Astrocyte of the hippocampus (primary cell): ENCODE data around the gene MRPL46.
A peak's percentile ranks its signal among the peaks of the same experiment; 100 is the strongest.

ENCODE experiments used
- DNase-seq: peaks from one replicate; pipeline ENCODE4 v3.0.0; 2011; ENCODE audit warnings: low read depth, low spot score

The MRPL46 gene

GRCh38 chr15:88467073-88467934 is at the start of gene MRPL46, which contains the start of gene MRPS11:
TSS of gene MRPL46 (minus strand) at chr15:88467388. CDS start at chr15:88467377, 11 bp downstream.
TSS of gene MRPS11 (plus strand) at chr15:88467708. CDS start at chr15:88467718, 10 bp downstream.
- peak; percentile 96 for DNase-seq

- peak; percentile 22 for DNase-seq
Measured at GRCh38 chr15:88513195-88513594, 46.0 kb upstream of the MRPL46 start.

GRCh38 chr15:88512601-88513000 is 45.4 kb upstream of the MRPL46 start:
- DNase-seq = no peak

- DNase-seq = no peak
Measured at GRCh38 chr15:88512078-88512477, 44.9 kb upstream of the MRPL46 start.

GRCh38 chr15:88511161-88511560 is 44.0 kb upstream of the MRPL46 start:
- no peak for DNase-seq

- no peak for DNase-seq
Measured at GRCh38 chr15:88509964-88510363, 42.8 kb upstream of the MRPL46 start.

- no peak for DNase-seq
Measured at GRCh38 chr15:88509321-88509720, 42.1 kb upstream of the MRPL46 start.

- DNase-seq = no peak
Measured at GRCh38 chr15:88506628-88507027, 39.4 kb upstream of the MRPL46 start.

GRCh38 chr15:88505721-88506120 is 38.5 kb upstream of the MRPL46 start:
- DNase-seq = no peak

- DNase-seq = no peak
Measured at GRCh38 chr15:88504445-88504844, 37.3 kb upstream of the MRPL46 start.

- DNase-seq = no peak
Measured at GRCh38 chr15:88498996-88499395, 31.8 kb upstream of the MRPL46 start.

- no peak for DNase-seq
Measured at GRCh38 chr15:88497109-88497765, 30.0 kb upstream of the MRPL46 start.

GRCh38 chr15:88493844-88494243 is 26.7 kb upstream of the MRPL46 start:
- DNase-seq = no peak

GRCh38 chr15:88491158-88491557 is 24.0 kb upstream of the MRPL46 start:
- DNase-seq = no peak

- DNase-seq = no peak
Measured at GRCh38 chr15:88490036-88490435, 22.8 kb upstream of the MRPL46 start.

GRCh38 chr15:88489321-88489720 is 22.1 kb upstream of the MRPL46 start:
- no peak for DNase-seq

- DNase-seq = no peak
Measured at GRCh38 chr15:88487796-88488523, 20.8 kb upstream of the MRPL46 start.

GRCh38 chr15:88487178-88487795 is 20.1 kb upstream of the MRPL46 start:
- peak; percentile 11 for DNase-seq

GRCh38 chr15:88484682-88485331 is 17.6 kb upstream of the MRPL46 start:
- DNase-seq = peak; percentile 34

GRCh38 chr15:88482263-88482662 is 15.1 kb upstream of the MRPL46 start:
- no peak for DNase-seq

GRCh38 chr15:88480981-88481380 is 13.8 kb upstream of the MRPL46 start:
- no peak for DNase-seq
